ENCODE measurements around the gene STMN3. TPM values are rescaled to one million over a fixed set of nuclear protein-coding genes. Genes with fewer than 3 reads are reported as not detected.
A peak's percentile ranks its signal among the peaks of the same experiment; 100 is the strongest.

The STMN3 gene
- total RNA-seq, 1 donor, result 9.3 TPM

DNA sequence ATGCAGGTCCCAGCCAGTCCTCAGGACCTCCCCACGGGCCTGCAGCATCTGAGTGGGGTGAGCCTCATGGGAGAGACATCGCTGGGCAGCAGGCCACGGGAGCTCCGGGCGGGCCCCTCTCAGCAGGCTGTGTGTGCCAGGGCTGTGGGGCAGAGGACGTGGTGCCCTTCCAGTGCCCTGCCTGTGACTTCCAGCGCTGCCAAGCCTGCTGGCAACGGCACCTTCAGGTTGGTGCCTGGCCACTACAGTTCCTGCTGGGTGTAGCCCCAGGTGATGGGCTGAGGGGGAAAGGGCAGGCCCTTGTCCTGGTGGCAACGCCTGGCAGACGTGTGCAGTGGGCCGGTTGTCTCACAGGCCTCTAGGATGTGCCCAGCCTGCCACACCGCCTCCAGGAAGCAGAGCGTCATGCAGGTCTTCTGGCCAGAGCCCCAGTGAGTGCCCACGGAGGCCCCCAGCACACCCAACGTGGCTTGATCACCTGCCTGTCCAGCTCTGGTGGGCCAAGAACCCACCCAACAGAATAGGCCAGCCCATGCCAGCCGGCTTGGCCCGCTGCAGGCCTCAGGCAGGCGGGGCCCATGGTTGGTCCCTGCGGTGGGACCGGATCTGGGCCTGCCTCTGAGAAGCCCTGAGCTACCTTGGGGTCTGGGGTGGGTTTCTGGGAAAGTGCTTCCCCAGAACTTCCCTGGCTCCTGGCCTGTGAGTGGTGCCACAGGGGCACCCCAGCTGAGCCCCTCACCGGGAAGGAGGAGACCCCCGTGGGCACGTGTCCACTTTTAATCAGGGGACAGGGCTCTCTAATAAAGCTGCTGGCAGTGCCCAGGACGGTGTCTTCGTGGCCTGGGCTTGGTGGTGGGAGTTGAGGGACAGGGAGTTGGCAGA lies 42.4 kb upstream of the STMN3 start:
- no peak overlapping the region for H3K4me3 ChIP-seq (ENCODE audit: low read depth, low read length)
- DNase-seq (ENCODE audit: low read depth), result no peak
- TF ChIP-seq, protein P1, sequence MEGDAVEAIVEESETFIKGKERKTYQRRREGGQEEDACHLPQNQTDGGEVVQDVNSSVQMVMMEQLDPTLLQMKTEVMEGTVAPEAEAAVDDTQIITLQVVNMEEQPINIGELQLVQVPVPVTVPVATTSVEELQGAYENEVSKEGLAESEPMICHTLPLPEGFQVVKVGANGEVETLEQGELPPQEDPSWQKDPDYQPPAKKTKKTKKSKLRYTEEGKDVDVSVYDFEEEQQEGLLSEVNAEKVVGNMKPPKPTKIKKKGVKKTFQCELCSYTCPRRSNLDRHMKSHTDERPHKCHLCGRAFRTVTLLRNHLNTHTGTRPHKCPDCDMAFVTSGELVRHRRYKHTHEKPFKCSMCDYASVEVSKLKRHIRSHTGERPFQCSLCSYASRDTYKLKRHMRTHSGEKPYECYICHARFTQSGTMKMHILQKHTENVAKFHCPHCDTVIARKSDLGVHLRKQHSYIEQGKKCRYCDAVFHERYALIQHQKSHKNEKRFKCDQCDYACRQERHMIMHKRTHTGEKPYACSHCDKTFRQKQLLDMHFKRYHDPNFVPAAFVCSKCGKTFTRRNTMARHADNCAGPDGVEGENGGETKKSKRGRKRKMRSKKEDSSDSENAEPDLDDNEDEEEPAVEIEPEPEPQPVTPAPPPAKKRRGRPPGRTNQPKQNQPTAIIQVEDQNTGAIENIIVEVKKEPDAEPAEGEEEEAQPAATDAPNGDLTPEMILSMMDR (IDR thresholded peaks at IDR 0.05; ENCODE audit: insufficient read depth, low read length), result no peak

DNA sequence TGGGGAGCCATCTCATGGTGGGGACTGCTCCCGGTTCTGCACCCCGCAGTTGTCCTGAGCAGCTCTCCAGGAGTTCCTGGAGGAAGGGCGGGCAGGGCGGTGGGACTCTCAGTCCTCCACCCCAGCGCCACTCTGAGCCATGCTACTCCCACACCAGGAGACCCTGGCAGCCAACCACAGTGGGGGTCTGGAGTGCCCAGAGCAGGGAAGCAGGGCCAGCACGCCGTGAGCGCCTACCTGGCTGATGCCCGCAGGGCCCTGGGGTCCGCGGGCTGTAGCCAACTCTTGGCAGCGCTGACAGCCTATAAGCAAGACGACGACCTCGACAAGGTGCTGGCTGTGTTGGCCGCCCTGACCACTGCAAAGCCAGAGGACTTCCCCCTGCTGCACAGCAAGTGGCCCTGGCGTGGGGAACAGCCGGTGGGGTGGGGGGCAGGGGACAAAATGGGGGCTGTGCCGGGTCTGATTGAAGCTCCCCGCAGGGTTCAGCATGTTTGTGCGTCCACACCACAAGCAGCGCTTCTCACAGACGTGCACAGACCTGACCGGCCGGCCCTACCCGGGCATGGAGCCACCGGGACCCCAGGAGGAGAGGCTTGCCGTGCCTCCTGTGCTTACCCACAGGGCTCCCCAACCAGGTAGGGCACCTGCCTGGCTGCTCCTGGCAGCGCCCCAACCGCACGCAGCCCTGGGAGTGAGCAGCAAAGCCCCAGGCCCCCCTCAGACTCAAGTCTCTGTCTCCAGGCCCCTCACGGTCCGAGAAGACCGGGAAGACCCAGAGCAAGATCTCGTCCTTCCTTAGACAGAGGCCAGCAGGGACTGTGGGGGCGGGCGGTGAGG lies 41.6 kb upstream of the STMN3 start:
- DNase-seq (ENCODE audit: low read depth), result no peak

DNA sequence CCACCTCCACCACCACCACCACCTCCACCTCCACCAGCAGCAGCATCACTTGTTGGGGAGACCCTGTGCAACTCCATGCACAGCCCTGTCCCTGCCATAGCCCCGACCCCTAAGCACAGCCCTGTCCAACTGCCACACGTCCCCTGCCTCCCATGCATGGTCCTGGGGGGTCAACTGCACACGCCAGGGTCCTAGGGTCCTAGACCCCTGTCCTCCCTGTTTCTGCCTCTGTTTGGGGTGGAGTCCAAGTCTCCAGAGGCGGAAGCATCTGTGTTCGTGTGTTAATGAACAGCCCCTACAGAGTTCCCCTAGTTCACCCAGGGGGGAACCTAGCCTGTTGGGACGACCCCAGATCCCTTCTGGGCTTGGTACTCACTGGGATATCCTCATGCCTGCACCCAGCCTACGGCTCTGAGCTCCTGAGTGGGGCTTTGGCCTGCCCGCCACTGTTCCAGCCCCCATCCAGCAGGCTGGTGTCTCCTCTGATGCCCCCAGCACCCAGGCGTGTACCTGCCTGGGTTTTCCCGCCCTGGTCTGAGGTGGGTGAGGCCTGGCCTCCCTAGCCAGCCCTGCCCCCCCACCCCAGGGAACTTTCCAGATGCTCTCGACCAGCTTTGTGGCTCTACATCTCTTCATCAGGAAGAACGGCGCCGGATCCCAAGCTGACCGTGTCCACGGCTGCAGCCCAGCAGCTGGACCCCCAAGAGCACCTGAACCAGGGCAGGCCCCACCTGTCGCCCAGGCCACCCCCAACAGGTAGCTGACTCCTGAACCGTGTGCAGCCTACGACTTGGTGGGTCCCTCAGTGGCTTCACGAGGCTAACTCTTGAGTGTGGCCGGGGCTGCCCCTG lies 40.7 kb upstream of the STMN3 start:
- DNase-seq (ENCODE audit: low read depth), result no peak
- no peak overlapping the region for H3K4me3 ChIP-seq (ENCODE audit: low read depth, low read length)
- TF ChIP-seq, protein P1 (IDR thresholded peaks at IDR 0.05; ENCODE audit: insufficient read depth, low read length), result no peak

More for the DNA sequence above, 41.6 kb upstream of the STMN3 start:
- H3K4me3 ChIP-seq (ENCODE audit: low read depth, low read length), result no peak overlapping the region
- TF ChIP-seq, protein P1 (IDR thresholded peaks at IDR 0.05; ENCODE audit: insufficient read depth, low read length), result no peak

- DNase-seq (ENCODE audit: low read depth), result no peak
- TF ChIP-seq, protein P1 (IDR thresholded peaks at IDR 0.05; ENCODE audit: insufficient read depth, low read length), result no peak
- no peak overlapping the region for H3K4me3 ChIP-seq (ENCODE audit: low read depth, low read length)
These were observed 40.0 kb upstream of the STMN3 start for GRCh38 chr20:63693083-63693732.

- DNase-seq (ENCODE audit: low read depth), result peak; percentile 13
- TF ChIP-seq, protein P1 (IDR thresholded peaks at IDR 0.05; ENCODE audit: insufficient read depth, low read length), result peak; percentile 17
- no peak overlapping the region for H3K4me3 ChIP-seq (ENCODE audit: low read depth, low read length)
These were observed 39.3 kb upstream of the STMN3 start for GRCh38 chr20:63692436-63693082.
